Esophagus squamous epithelium (tissue), 4 donors: ENCODE data around the gene R3HDM4.

ENCODE experiments used
- CTCF ChIP-seq, 6 experiments: fragments of 450-650 bp in 4 of 6; fragments of 200-600 bp in 2 of 6; sonication (generic) in 2 of 6; IDR thresholded peaks; one replicate each; pipeline ENCODE4 v1.5.1; 2016 to 2019; ENCODE audit warnings: antibody characterized with exemption in 6 of 6, mild to moderate bottlenecking in 4 of 6, moderate library complexity in 4 of 6
- POLR2A ChIP-seq, 4 donors: fragments of 450-650 bp; IDR thresholded peaks; one replicate each; pipeline ENCODE4 v1.6.1; 2017; ENCODE audit warnings: antibody characterized with exemption in 4 of 4, mild to moderate bottlenecking in 4 of 4, moderate library complexity in 3 of 4

- no peak for TF ChIP-seq CTCF (IDR thresholded peaks at IDR 0.05)
- TF ChIP-seq POLR2A (IDR thresholded peaks at IDR 0.05): no peak
Measured at GRCh38 chr19:934865-935479, 22.0 kb upstream of the R3HDM4 start.
